ENCODE results near the gene TIMD4. TPM values are rescaled to one million over a fixed set of nuclear protein-coding genes. Genes with fewer than 3 reads are reported as not detected.

TIMD4 gene
- total RNA-seq, 3 donors from 2014 or later (not counting 1 experiment from before 2014, with no cell fraction given), result 2.6 to 3.6 (median 3.0) TPM

DNA sequence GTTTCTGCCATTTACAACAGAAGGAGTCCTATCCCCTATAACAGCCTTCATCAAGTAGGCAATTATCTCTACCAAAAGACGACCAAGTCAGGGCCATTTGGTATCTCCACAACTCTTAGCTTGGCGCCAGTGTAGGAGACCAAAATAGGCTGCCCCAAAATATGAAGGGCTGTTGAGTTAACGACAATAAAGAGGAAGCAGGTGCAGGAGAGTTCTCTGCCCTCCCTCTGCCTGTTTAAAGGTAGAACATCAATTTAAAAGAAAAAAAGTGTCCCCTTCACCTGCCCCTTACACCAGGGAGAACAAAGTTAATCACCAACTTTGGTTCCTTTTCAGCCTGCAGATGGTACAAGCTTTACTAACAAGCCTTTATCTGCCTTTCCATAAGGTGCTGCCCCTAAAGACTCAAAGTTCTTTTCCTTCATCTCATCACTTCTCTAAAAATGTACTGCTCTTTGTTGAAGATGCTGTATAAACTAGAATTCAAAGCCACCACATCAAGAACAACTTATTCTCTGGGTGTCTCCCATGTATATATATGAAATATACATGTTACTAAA is 79.6 kb downstream of the TIMD4 start:
- no peaks in the 10 kb centered on the region for H3K9me3 Mint-ChIP-seq
- TF ChIP-seq, protein P1, sequence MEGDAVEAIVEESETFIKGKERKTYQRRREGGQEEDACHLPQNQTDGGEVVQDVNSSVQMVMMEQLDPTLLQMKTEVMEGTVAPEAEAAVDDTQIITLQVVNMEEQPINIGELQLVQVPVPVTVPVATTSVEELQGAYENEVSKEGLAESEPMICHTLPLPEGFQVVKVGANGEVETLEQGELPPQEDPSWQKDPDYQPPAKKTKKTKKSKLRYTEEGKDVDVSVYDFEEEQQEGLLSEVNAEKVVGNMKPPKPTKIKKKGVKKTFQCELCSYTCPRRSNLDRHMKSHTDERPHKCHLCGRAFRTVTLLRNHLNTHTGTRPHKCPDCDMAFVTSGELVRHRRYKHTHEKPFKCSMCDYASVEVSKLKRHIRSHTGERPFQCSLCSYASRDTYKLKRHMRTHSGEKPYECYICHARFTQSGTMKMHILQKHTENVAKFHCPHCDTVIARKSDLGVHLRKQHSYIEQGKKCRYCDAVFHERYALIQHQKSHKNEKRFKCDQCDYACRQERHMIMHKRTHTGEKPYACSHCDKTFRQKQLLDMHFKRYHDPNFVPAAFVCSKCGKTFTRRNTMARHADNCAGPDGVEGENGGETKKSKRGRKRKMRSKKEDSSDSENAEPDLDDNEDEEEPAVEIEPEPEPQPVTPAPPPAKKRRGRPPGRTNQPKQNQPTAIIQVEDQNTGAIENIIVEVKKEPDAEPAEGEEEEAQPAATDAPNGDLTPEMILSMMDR (IDR thresholded peaks at IDR 0.05), result no peak
- H3K4me3 Mint-ChIP-seq, result no peak overlapping the region

DNA sequence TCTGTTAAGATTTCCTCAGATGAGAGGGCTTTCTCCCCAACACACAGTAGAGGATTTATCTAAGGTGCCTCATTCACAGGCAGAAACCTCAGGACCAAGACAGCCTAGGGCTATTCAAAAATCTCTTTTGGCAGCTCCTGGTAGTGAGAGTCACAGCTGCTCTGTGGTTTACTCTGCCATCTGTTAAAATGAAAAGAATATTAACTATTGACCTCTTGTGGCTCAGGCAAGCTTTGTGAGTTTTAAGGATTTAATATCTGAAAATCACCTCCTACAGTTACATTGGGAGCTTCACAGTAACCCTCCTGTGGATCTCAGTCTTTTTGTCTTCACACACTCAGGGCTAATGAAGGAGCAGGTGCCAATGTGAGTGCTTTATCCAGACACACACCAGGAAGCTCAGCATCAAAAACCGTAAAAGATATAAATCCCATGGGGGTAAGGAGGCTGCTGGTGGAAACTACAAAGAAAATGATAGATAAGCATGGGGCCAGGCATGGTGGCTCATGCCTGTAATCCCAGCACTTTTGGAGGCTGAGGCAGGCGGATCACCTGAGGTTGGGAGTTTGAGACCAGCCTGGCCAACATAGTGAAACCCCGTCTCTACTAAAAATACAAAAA is 83.3 kb downstream of the TIMD4 start:
- TF ChIP-seq, protein P1 (IDR thresholded peaks at IDR 0.05), result no peak
- ATAC-seq (no peak), DNase-seq (no peak)
- 91% methylated on average over 2 of the region's 3 CpGs for WGBS (ENCODE audit: insufficient coverage)
- Histone ChIP-seq H3K36me3 (ENCODE audit: control insufficient read depth, insufficient read depth, low read length) (no peaks in the 10 kb centered on the region), H3K27me3 (ENCODE audit: control insufficient read depth, insufficient read depth, low read length) (no peaks in the 10 kb centered on the region), H3K4me3 (ENCODE audit: low read length) (no peak overlapping the region), H3K4me1 (ENCODE audit: control insufficient read depth, insufficient read depth, low read length) (no peaks in the 10 kb centered on the region), H3K27ac (ENCODE audit: low read length) (no peak overlapping the region), H3K9me3 (ENCODE audit: control insufficient read depth, insufficient read depth, low read length) (no peaks in the 10 kb centered on the region)
- H3K4me1 Mint-ChIP-seq, result peaks cover 0 to 5% of the 10 kb centered on the region in 2 donors
- no peak overlapping the region for H3K27ac Mint-ChIP-seq
- no peaks in the 10 kb centered on the region for H3K36me3 Mint-ChIP-seq
- H3K4me3 Mint-ChIP-seq, result no peak overlapping the region
- intact Hi-C loops (cut with micrococcal nuclease), result no loop called here
- H3K9me3 Mint-ChIP-seq, result no peaks in the 10 kb centered on the region
- H3K27me3 Mint-ChIP-seq (ENCODE audit: low read depth in 2 of 2), result peaks cover 5 to 16% of the 10 kb centered on the region in 2 donors

More for the DNA sequence above, 79.6 kb downstream of the TIMD4 start:
- WGBS (ENCODE audit: insufficient coverage), result 36% methylated on average over 3 of the region's 3 CpGs
- intact Hi-C loops (cut with micrococcal nuclease), result no loop called here
- Histone ChIP-seq H3K4me3 (ENCODE audit: low read length) (no peak overlapping the region), H3K4me1 (ENCODE audit: control insufficient read depth, insufficient read depth, low read length) (no peaks in the 10 kb centered on the region), H3K27me3 (ENCODE audit: control insufficient read depth, insufficient read depth, low read length) (no peaks in the 10 kb centered on the region), H3K36me3 (ENCODE audit: control insufficient read depth, insufficient read depth, low read length) (no peaks in the 10 kb centered on the region), H3K27ac (ENCODE audit: low read length) (no peak overlapping the region), H3K9me3 (ENCODE audit: control insufficient read depth, insufficient read depth, low read length) (no peaks in the 10 kb centered on the region)
- no peak overlapping the region for H3K27ac Mint-ChIP-seq
- DNase-seq (no peak), ATAC-seq (no peak)
- H3K36me3 Mint-ChIP-seq, result no peaks in the 10 kb centered on the region
- H3K4me1 Mint-ChIP-seq, result peaks cover 0 to 5% of the 10 kb centered on the region in 2 donors
- H3K27me3 Mint-ChIP-seq (ENCODE audit: low read depth in 2 of 2), result peaks cover 5 to 34% of the 10 kb centered on the region in 2 donors

DNA sequence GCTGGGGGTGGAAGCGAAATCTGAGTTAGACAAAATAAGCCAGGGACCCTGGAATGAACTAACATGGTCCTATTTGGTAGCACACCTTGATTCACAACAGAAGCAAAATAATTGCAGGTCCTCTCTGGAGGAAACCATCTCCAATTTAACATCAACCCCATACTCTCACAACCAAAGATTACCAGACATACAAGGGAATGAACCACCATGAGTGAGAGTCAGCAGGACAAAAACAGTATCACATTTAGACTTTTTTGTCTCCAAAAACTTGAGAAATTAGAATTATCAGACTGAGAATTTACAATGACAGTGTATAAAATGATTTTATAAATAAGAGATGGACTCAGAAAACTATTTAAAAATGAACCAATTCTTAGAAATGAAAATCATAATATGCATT is 91.8 kb downstream of the TIMD4 start:
- Histone ChIP-seq H3K9me3 (ENCODE audit: control insufficient read depth, insufficient read depth, low read length) (peaks cover 3% of the 10 kb centered on the region), H3K27ac (ENCODE audit: low read length) (no peak overlapping the region), H3K36me3 (ENCODE audit: control insufficient read depth, insufficient read depth, low read length) (no peaks in the 10 kb centered on the region), H3K27me3 (ENCODE audit: control insufficient read depth, insufficient read depth, low read length) (no peaks in the 10 kb centered on the region), H3K4me1 (ENCODE audit: control insufficient read depth, insufficient read depth, low read length) (no peaks in the 10 kb centered on the region), H3K4me3 (ENCODE audit: low read length) (no peak overlapping the region)
- TF ChIP-seq, protein P1 (IDR thresholded peaks at IDR 0.05), result no peak
- Mint-ChIP-seq H3K27me3 (ENCODE audit: low read depth in 2 of 2) (no peaks in the 10 kb centered on the region), H3K27ac (no peak overlapping the region), H3K4me1 (peaks cover 14 to 17% of the 10 kb centered on the region in 2 donors), H3K9me3 (peaks cover 4 to 8% of the 10 kb centered on the region in 2 donors), H3K4me3 (no peak overlapping the region), H3K36me3 (peaks cover 21% of the 10 kb centered on the region)
- intact Hi-C loops (cut with micrococcal nuclease), result no loop called here
- WGBS (ENCODE audit: insufficient coverage), result 79% methylated on average over 1 of the region's 1 CpG
- no peak for ATAC-seq
- DNase-seq, result no peak

DNA sequence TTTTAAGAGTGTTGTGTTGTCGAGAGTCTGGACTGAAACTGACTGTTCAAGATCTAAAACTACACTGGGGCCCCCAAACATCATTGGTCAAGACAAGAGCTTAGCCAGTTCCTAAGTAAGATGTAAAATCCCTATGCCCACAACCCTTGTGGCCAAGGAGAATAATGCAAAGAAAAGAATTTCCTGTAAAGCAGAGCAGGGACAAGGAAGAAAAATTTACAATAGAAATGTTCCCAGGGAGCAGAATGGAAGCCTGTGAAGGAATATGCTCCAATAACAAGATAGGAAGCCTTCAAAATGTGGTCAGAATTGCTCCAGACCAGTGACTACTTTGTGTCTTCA is 92.6 kb downstream of the TIMD4 start:
- Mint-ChIP-seq H3K4me1 (peaks cover 14 to 17% of the 10 kb centered on the region in 2 donors), H3K4me3 (no peak overlapping the region), H3K27me3 (ENCODE audit: low read depth in 2 of 2) (no peaks in the 10 kb centered on the region), H3K36me3 (peaks cover 21% of the 10 kb centered on the region), H3K9me3 (peaks cover 4 to 8% of the 10 kb centered on the region in 2 donors), H3K27ac (no peak overlapping the region)
- H3K9me3 ChIP-seq (ENCODE audit: control insufficient read depth, insufficient read depth, low read length), result peaks cover 3% of the 10 kb centered on the region
- no peak overlapping the region for H3K27ac ChIP-seq (ENCODE audit: low read length)
- WGBS (ENCODE audit: insufficient coverage), result 83% methylated on average over 1 of the region's 1 CpG
- DNase-seq (no peak), ATAC-seq (no peak)
- H3K27me3 ChIP-seq (ENCODE audit: control insufficient read depth, insufficient read depth, low read length), result no peaks in the 10 kb centered on the region
- TF ChIP-seq, protein P1 (IDR thresholded peaks at IDR 0.05), result no peak
- intact Hi-C loops (cut with micrococcal nuclease), result no loop called here
- no peak overlapping the region for H3K4me3 ChIP-seq (ENCODE audit: low read length)
- H3K4me1 ChIP-seq (ENCODE audit: control insufficient read depth, insufficient read depth, low read length), result no peaks in the 10 kb centered on the region
- H3K36me3 ChIP-seq (ENCODE audit: control insufficient read depth, insufficient read depth, low read length), result no peaks in the 10 kb centered on the region
